Small intestine (tissue), 7 donors: Measurements from ENCODE around the gene NFKB2. TPM values are rescaled to one million over a fixed set of nuclear protein-coding genes. Genes with fewer than 3 reads are reported as not detected.

Experiments
- DNase-seq, 2 donors: peaks; one replicate each; pipeline versions ENCODE4 v3.0.0 to v3.0.0-alpha.2; 2013
- FAIRE-seq: peaks from 2 replicates; lab custom pipeline; 2012; peaks lifted over from hg19 to GRCh38; lab: Jason Lieb, UNC
- H3K27ac ChIP-seq, 3 donors: one replicate each; pipeline ENCODE4 v1.5.1; 2013; ENCODE audit warnings: low read length in 2 of 3, mild to moderate bottlenecking in 2 of 3, control low read depth in 1 of 3, inconsistent platforms in 1 of 3, low read depth in 1 of 3, moderate library complexity in 1 of 3
- H3K27me3 ChIP-seq, 3 donors: one replicate each; pipeline ENCODE4 v1.6.1; 2013; ENCODE audit warnings: low read length in 3 of 3, inconsistent platforms in 1 of 3; ENCODE audit not compliant: control insufficient read depth in 3 of 3, insufficient read depth in 3 of 3
- H3K36me3 ChIP-seq, 3 donors: one replicate each; pipeline ENCODE4 v1.6.1; 2013; ENCODE audit warnings: low read length in 3 of 3, inconsistent platforms in 1 of 3, low read depth in 1 of 3, mild to moderate bottlenecking in 1 of 3, moderate library complexity in 1 of 3; ENCODE audit not compliant: control insufficient read depth in 3 of 3, insufficient read depth in 2 of 3
- H3K4me1 ChIP-seq, 3 donors: one replicate each; pipeline ENCODE4 v1.6.1; 2013; ENCODE audit warnings: low read length in 2 of 3, inconsistent platforms in 1 of 3, low read depth in 1 of 3, mild to moderate bottlenecking in 1 of 3, moderate library complexity in 1 of 3; ENCODE audit not compliant: control insufficient read depth in 3 of 3, insufficient read depth in 2 of 3
- H3K4me3 ChIP-seq, 3 donors: one replicate each; pipeline ENCODE4 v1.5.1; 2013; ENCODE audit warnings: low read length in 3 of 3, control low read depth in 1 of 3, inconsistent platforms in 1 of 3, low read depth in 1 of 3, mild to moderate bottlenecking in 1 of 3, moderate library complexity in 1 of 3
- H3K9me3 ChIP-seq, 2 donors: one replicate each; pipeline ENCODE4 v1.6.1; 2013; ENCODE audit warnings: low read depth in 1 of 2, low read length in 1 of 2; ENCODE audit not compliant: control insufficient read depth in 2 of 2, insufficient read depth in 1 of 2
- WGBS, 3 donors: extraction: QIAGEN DNeasy Blood & Tissue Kit; methylation state at CpG; one replicate each; pipeline ENCODE4 v1.1.7; 2013; 5-methylcytosine and 5-hydroxymethylcytosine counted together
- polyA plus RNA-seq, 4 donors: library from polyadenylated mRNA; stranded (reverse) in 3 of 4; unstranded in 1 of 4; fragments of 200-250 nt in 3 of 4; fragments of 120-200 nt in 1 of 4; gene quantifications; one replicate each; pipeline versions ENCODE4 v1.2.1 to v1.2.3, GENCODE V29; 2013
- donor health status: healthy with polysubstance abuse.
- donor health status: control.
- donor health status: control.
- donor health status: Bipolar disorder and iron deficiency.
- donor health status: healthy.

NFKB2 gene
- polyA plus RNA-seq, 4 donors = 13.5 to 22.3 (median 15.6) TPM

GRCh38 chr10:102407425-102408130 is 12.1 kb downstream of the NFKB2 start:
- Histone ChIP-seq H3K4me1 (peaks cover 0 to 34% (median 0%) of the 10 kb centered on the region in 3 donors), H3K27ac (peak overlapping the region in 1 of 3 donors; percentile 79), H3K9me3 (no peaks in the 10 kb centered on the region), H3K4me3 (peak overlapping the region in 1 of 3 donors; percentile 45), H3K27me3 (peaks cover 24 to 48% (median 31%) of the 10 kb centered on the region in 3 donors), H3K36me3 (peaks cover 0 to 65% (median 3%) of the 10 kb centered on the region in 3 donors)
- WGBS, 3 donors = 76 to 82% (median 78%) methylated on average over 13 of the region's 13 CpGs
- DNase-seq (no peak), FAIRE-seq (no peak)

DNA sequence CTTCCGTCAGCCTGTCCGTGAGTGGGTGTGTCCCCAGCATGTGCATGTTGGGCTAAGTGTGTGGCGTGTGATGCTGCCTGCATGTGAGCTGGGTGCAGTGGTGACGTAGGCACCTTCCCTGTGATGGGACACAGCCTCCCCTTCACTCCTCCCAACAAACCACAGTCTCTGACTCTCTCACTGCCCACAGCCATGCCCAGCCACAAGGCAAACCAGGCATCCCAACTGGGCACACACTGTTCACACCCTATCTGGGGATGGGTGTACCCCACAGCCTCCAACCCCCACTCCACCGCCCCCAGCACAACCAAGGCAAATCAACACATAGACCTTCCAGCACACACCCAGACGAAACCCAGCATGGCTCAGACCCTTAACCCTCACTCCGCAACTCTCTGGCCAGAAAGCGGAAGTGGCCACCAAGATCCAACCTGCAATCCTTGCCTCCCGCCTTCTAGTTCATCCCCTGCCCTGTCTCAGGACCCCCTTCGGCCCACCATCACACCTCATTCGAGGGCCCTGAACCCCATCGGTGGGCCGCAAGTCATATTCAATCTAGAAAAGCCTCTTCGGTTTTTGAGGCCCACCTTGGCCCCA is 12.7 kb downstream of the NFKB2 start:
- Histone ChIP-seq H3K27ac (peak overlapping the region in 1 of 3 donors; percentile 79), H3K4me1 (peaks cover 0 to 38% (median 0%) of the 10 kb centered on the region in 3 donors), H3K9me3 (no peaks in the 10 kb centered on the region), H3K4me3 (peak overlapping the region in 2 of 3 donors; percentile 45 to 52), H3K36me3 (peaks cover 0 to 67% (median 0%) of the 10 kb centered on the region in 3 donors), H3K27me3 (peaks cover 24 to 54% (median 31%) of the 10 kb centered on the region in 3 donors)
- no peak for FAIRE-seq
- 44 to 59% (median 51%) methylated on average over 14 of the region's 14 CpGs for WGBS, 3 donors
- DNase-seq = no peak

DNA sequence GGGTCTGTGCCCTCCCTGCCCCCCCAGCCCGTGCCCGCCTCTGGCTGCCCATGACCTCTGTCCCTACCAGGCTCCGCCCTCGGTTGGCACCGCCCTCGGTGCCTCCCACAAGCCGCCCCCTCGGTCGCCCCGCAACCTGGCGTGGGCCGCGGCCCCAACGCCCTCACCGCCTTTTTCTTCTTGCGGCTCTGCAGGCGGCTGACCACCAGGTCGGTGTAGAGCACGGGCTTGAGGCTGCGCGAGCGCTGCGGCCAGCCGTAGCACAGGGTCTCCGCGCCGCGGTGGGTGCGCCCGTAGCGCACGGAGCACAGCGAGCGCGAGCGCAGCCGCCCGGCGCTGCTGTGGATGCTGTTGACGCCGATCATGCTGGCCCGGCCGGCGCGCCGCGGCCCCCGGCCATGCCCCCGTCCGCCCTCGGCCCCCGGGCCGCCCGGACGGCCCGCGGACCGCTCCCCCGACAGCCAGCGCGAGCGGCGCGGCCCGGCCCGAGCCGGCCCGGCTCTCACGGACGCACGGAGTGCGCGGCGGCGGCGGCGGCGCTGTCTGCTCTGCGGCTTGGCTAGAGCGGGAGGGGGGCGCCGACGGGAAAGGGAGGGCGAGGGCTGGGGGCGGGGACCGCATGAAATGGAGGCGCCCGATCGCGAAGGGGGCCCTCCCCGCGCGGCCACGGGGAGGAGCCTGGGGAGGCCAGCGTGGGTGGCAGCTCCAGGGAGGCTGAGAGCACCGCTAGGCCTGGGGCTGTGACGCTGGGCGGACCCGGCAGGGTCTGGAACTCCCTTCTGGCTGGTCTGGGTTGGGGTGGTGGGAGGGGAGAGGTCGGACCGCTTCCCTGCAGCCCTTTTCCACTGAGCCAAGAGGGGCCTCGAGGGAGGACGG is 13.5 kb downstream of the NFKB2 start:
- FAIRE-seq (no peak), DNase-seq (peak in 1 of 2 donors; percentile 73)
- H3K4me1 ChIP-seq = peaks cover 0 to 42% (median 0%) of the 10 kb centered on the region in 3 donors
- peak overlapping the region in 1 of 3 donors; percentile 79 for H3K27ac ChIP-seq
- no peaks in the 10 kb centered on the region for H3K9me3 ChIP-seq
- peak overlapping the region in 2 of 3 donors; percentile 45 to 52 for H3K4me3 ChIP-seq
- H3K36me3 ChIP-seq = peaks cover 0 to 65% (median 0%) of the 10 kb centered on the region in 3 donors
- peaks cover 24 to 60% (median 31%) of the 10 kb centered on the region in 3 donors for H3K27me3 ChIP-seq
- WGBS, 3 donors = 1 to 2% (median 1%) methylated on average over 51 to 103 of the region's 103 CpGs

DNA sequence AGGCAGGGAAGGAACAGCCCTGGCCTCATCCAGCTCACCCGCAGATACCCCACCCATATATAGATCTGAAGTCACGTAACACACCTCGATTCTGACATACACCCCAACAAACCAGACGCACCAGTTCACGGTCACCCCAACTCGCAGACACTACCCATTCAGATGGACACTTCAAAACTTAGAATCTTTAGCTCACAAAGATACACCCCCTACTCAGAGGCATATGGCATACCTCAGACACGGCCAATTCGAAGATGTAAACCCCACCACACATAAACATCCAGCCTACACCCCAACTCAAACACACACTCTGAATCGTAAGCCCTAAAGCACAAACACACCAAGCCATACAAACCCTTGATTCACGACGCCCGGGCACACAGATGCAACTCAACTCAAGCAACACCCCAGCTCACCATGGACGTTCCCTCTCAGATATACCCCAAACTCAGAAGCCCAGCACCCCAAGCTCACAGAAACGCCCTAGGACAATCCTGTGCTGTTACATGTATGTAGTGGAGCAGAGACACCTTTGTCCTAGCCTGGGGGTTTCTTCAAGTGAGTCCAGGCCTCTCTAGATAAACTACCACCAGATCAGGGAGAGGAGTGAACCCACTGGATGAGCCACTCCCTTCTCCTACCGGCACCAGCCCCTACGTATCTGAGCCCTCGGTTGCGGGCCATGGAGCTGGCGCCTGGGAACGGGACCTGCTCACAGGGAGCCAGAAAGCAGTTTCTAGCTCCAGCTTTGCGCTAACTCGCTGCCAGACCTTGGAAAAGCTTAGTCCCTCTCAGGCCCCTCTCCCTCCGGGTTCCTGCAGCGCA is 14.3 kb downstream of the NFKB2 start:
- Histone ChIP-seq H3K4me3 (peak overlapping the region in 2 of 3 donors; percentile 38 to 52), H3K36me3 (peaks cover 0 to 62% (median 0%) of the 10 kb centered on the region in 3 donors), H3K9me3 (no peaks in the 10 kb centered on the region), H3K27ac (peak overlapping the region in 1 of 3 donors; percentile 77), H3K4me1 (peaks cover 0 to 42% (median 0%) of the 10 kb centered on the region in 3 donors), H3K27me3 (peaks cover 24 to 66% (median 31%) of the 10 kb centered on the region in 3 donors)
- DNase-seq = peak in 1 of 2 donors; percentile 35
- 21 to 27% (median 26%) methylated on average over 23 to 24 of the region's 24 CpGs for WGBS, 3 donors
- FAIRE-seq = no peak

- WGBS, 3 donors = 2 to 8% (median 2%) methylated on average over 40 to 48 of the region's 48 CpGs
- Histone ChIP-seq H3K27ac (peak overlapping the region in 1 of 3 donors; percentile 77), H3K36me3 (peaks cover 0 to 54% (median 0%) of the 10 kb centered on the region in 3 donors), H3K27me3 (peaks cover 24 to 72% (median 31%) of the 10 kb centered on the region in 3 donors), H3K9me3 (no peaks in the 10 kb centered on the region), H3K4me3 (peak overlapping the region in 2 of 3 donors; percentile 23 to 38), H3K4me1 (peaks cover 0 to 42% (median 0%) of the 10 kb centered on the region in 3 donors)
- FAIRE-seq (no peak), DNase-seq (peak in 1 of 2 donors; percentile 52)
Measured at GRCh38 chr10:102410429-102411073, 15.0 kb downstream of the NFKB2 start.

DNA sequence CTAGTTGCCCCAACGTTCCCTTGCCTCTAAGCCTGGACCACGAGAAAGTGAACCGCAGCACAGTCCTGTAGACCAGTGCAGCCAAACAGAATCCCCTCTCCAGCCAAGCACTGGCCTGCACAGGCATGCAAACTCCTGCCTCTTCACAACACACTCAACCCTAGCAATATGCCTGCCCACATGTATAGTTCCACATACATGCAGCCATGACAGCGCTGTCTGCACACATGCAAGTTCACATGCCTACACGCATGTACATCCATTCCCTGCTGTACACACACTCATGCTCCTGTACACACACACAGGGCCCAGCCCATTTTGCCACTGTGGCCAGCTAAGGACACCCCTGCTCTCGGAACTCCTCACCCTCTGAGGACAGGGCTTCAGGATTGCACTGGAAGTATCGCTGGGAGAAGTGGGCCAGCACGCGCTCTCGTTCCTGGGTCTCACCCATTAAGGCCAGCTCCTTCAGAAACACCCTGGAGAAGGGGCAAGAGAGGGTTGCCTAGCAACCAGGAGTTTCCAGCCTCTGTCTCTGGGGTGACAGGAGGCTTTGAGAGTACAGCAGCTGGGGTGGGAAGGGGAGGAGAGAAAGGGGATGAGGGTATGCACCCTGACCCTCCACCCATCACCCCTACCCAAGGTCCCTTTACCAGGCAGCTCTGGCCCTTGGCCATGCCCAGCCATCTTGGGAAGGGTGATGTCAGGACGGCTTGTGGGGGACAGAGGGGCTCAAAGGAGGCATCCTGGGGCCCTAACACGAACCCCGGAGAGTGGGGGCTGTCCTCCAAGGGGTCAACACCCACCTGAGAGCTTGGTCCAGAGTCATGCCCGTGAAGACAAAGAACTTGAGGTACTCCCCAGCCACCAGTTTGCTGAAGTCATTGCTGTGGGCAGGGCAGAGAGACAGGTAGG is 16.1 kb downstream of the NFKB2 start:
- no peak overlapping the region for H3K4me3 ChIP-seq
- 74 to 84% (median 82%) methylated on average over 14 of the region's 14 CpGs for WGBS, 3 donors
- peaks cover 24 to 72% (median 31%) of the 10 kb centered on the region in 3 donors for H3K27me3 ChIP-seq
- H3K9me3 ChIP-seq = no peaks in the 10 kb centered on the region
- H3K27ac ChIP-seq = peak overlapping the region in 1 of 3 donors; percentile 77
- DNase-seq (no peak), FAIRE-seq (no peak)
- H3K4me1 ChIP-seq = peaks cover 0 to 45% (median 0%) of the 10 kb centered on the region in 3 donors
- peaks cover 0 to 51% (median 0%) of the 10 kb centered on the region in 3 donors for H3K36me3 ChIP-seq
